Mammary epithelial cell (primary cell): ENCODE data around the gene SLC25A48.

Experiments
- EZH2 ChIP-seq: IDR thresholded peaks from 2 replicates; pipeline ENCODE4 v1.6.1; 2012; ENCODE audit warnings: low read length, inconsistent platforms, borderline replicate concordance
- TF ChIP-seq, protein P1 (sequence below), 2 donors: IDR thresholded peaks in 1 of 2; conservative IDR thresholded peaks in 1 of 2; 2 replicates each; pipeline ENCODE4 v1.5.1; 2011 to 2012; ENCODE audit warnings: inconsistent platforms in 2 of 2, low read length in 2 of 2, mild to moderate bottlenecking in 2 of 2, control low read depth in 1 of 2, low read depth in 1 of 2; ENCODE audit not compliant: insufficient read depth in 1 of 2; ENCODE audit errors: extremely low read depth in 1 of 2

DNA sequence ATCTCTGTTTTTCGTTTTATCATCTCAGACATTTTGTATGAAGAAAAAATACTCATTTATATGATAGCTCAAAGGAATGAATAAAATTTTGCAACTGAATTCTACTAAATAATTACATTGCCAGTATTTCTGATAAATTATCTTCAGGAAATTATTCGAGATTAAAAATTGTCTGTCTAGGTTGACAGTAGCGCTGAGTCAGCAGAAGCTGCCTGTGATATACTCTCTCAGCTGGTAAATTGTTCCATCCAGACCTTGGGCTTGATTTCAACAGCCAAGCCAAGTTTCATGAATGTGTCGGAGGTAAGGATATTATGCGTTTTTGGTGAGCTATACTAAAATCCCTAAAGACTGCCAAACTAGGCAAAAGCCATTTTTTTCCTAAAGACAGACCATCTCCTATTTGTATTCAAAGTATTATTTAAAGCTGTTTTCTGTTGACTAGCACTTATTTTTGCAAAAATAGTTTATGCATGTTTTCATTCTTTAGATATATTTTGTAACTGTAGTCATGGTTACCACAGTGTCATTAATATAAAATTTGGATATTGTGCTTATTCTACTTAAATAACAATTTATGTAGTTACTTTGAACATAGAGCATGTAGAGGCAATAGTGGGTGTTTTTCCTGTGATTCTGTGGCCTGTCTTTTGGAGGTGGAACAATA lies 102.9 kb downstream of the SLC25A48 start:
- TF ChIP-seq, protein P1, sequence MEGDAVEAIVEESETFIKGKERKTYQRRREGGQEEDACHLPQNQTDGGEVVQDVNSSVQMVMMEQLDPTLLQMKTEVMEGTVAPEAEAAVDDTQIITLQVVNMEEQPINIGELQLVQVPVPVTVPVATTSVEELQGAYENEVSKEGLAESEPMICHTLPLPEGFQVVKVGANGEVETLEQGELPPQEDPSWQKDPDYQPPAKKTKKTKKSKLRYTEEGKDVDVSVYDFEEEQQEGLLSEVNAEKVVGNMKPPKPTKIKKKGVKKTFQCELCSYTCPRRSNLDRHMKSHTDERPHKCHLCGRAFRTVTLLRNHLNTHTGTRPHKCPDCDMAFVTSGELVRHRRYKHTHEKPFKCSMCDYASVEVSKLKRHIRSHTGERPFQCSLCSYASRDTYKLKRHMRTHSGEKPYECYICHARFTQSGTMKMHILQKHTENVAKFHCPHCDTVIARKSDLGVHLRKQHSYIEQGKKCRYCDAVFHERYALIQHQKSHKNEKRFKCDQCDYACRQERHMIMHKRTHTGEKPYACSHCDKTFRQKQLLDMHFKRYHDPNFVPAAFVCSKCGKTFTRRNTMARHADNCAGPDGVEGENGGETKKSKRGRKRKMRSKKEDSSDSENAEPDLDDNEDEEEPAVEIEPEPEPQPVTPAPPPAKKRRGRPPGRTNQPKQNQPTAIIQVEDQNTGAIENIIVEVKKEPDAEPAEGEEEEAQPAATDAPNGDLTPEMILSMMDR (conservative IDR thresholded peaks at IDR 0.05 in 1 of 2, IDR thresholded peaks at IDR 0.05 in 1 of 2; ENCODE audit: extremely low read depth in 1 of 2, insufficient read depth in 1 of 2, low read depth in 1 of 2, low read length in 2 of 2): no peak
- no peak for TF ChIP-seq EZH2
